Mucosa of rectum (tissue), 2 donors: ENCODE results near the gene ZMYND15.
A peak's percentile ranks its signal among the peaks of the same experiment; 100 is the strongest.
"Not testable (repeated sequence)": the region's sequence is repeated elsewhere in the genome, so short reads cannot be mapped to it uniquely, and the experiment has no call there.

ENCODE experiments used
- H3K27ac ChIP-seq, 2 donors: one replicate each; pipeline ENCODE4 v1.7.0; 2013; ENCODE audit warnings: inconsistent platforms in 2 of 2, low read depth in 2 of 2, low read length in 2 of 2
- H3K27me3 ChIP-seq, 2 donors: one replicate each; pipeline ENCODE4 v1.7.0; 2013; ENCODE audit warnings: low read length in 2 of 2; ENCODE audit not compliant: control insufficient read depth in 2 of 2, insufficient read depth in 2 of 2
- H3K36me3 ChIP-seq, 2 donors: one replicate each; pipeline ENCODE4 v1.7.0; 2013; ENCODE audit warnings: low read length in 2 of 2; ENCODE audit not compliant: control insufficient read depth in 2 of 2, insufficient read depth in 2 of 2
- H3K4me1 ChIP-seq, 2 donors: one replicate each; pipeline ENCODE4 v1.7.0; 2013; ENCODE audit warnings: low read length in 2 of 2, mild to moderate bottlenecking in 1 of 2; ENCODE audit not compliant: control insufficient read depth in 2 of 2, insufficient read depth in 2 of 2
- H3K4me3 ChIP-seq, 2 donors: one replicate each; pipeline ENCODE4 v1.7.0; 2013; ENCODE audit warnings: low read length in 2 of 2
- H3K9ac ChIP-seq, 2 donors: one replicate each; pipeline ENCODE4 v1.7.0; 2013; ENCODE audit warnings: low read length in 2 of 2, low read depth in 1 of 2, mild to moderate bottlenecking in 1 of 2
- H3K9me3 ChIP-seq, 2 donors: one replicate each; pipeline ENCODE4 v1.7.0; 2013; ENCODE audit warnings: low read length in 2 of 2; ENCODE audit not compliant: control insufficient read depth in 2 of 2
- donor health status: healthy.
- donor health status: Normal muscosa, but diverticular disease.

ZMYND15 gene, protein sequence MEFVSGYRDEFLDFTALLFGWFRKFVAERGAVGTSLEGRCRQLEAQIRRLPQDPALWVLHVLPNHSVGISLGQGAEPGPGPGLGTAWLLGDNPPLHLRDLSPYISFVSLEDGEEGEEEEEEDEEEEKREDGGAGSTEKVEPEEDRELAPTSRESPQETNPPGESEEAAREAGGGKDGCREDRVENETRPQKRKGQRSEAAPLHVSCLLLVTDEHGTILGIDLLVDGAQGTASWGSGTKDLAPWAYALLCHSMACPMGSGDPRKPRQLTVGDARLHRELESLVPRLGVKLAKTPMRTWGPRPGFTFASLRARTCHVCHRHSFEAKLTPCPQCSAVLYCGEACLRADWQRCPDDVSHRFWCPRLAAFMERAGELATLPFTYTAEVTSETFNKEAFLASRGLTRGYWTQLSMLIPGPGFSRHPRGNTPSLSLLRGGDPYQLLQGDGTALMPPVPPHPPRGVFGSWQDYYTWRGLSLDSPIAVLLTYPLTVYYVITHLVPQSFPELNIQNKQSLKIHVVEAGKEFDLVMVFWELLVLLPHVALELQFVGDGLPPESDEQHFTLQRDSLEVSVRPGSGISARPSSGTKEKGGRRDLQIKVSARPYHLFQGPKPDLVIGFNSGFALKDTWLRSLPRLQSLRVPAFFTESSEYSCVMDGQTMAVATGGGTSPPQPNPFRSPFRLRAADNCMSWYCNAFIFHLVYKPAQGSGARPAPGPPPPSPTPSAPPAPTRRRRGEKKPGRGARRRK

DNA sequence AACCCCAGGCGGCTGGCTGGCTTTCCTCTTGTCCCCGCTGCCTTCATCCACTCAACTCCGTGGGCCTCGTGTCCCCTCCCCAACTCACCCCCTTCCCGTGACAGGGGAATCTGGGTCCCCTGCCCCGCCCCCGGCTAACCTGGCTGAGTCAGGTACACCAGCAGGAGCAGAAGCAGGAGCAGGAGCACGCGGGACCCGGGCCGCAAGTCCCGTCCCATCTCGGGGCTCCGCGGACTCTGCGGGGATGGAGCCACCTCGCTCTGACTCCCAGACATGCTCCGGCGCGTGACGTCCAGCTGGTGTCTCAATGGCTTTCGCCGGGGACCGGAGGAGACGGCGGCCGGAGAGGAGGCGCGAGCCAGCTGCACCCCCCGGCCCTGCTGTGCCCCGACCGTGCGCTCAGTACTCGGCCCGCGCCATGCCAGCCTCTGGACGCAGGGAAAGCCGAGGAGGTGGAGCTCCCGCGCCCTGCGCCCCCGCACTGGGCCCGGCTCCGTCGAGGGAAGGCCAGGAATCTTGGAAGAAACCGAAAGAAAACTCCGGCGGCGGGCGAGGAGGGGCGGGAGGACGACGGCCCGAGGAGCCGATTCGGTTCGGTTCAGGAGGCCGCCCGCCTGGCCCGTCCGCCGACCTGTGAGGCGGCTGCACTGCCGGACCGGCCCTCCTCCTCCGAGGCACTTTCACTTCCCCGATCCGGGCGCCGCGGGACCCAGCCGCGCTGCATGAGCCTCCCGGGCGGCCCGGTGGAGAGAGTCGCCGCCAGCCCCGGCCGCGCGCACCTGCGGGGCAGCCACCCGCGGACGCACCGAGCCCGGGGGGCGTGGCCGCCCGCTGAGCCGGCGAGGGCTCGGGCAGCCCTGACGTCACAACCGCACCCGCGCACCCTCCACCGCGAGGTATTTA, at the start of gene ZMYND15, which contains the start of gene CXCL16:
ZMYND15 (plus strand) TSS at position 712 of the 903 bp plus-strand sequence. CDS start 716 bp downstream, outside the sequence.
CXCL16 (minus strand) TSS at position 807 of the 903 bp plus-strand sequence; CDS start at position 218, 589 bp downstream.
- Histone ChIP-seq H3K9me3 (no peaks in the 10 kb centered on the region), H3K4me1 (peaks cover 8 to 12% of the 10 kb centered on the region in 2 donors), H3K27me3 (peaks cover 0 to under 1% of the 10 kb centered on the region in 2 donors), H3K9ac (peak within 1 kb of the TSS; percentile 63 to 74), H3K4me3 (peak within 1 kb of the TSS; percentile 76 to 82), H3K36me3 (peaks cover 0 to 5% of the 10 kb centered on the region in 2 donors), H3K27ac (peak within 1 kb of the TSS; percentile 56 to 65)

DNA sequence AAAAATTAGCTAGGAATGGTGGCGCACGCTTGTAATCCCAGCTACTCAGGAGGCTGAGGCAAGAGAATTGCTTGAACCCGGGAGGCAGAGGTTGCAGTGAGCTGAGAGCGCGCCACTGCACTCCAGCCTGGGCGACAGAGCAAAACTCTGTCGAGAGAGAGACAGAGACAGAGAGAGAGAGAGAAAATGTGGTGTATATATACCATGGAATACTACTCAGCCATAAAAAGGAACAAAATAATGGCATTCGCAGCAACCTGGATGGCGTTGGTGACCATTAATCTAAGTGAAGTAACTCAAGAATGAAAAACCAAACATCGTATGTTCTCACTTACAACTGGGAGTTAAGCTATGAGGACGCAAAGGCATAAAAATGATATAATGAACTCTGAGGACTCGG, 49.8 kb upstream of the ZMYND15 start:
- not testable (repeated sequence) for H3K4me1 ChIP-seq, H3K9me3 ChIP-seq, H3K9ac ChIP-seq, H3K27ac ChIP-seq, H3K27me3 ChIP-seq, H3K4me3 ChIP-seq
- peaks cover 5 to 16% of the 10 kb centered on the region in 2 donors for H3K36me3 ChIP-seq

DNA sequence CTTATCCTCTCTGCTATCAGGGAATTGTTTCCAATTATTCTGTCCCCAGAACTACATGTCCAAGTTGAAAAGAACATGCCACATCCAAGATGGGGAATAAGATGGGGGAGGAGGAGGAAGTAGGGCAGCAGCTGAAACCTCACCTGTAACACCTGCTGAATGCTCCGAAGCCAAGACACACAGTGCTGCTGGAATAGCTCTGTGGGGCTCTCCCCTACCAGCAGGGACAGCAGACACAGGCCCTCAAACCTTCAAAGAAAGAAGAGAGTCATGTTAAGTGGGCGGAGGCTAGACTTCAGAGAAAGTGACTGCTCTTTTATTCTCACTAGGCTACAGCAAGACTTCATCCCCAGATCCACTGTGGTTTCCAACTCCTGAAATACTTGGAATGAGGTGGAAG, 48.9 kb upstream of the ZMYND15 start:
- Histone ChIP-seq H3K9ac (no peak overlapping the region), H3K4me3 (no peak overlapping the region), H3K27me3 (no peaks in the 10 kb centered on the region), H3K27ac (no peak overlapping the region), H3K36me3 (peaks cover 5 to 12% of the 10 kb centered on the region in 2 donors), H3K9me3 (no peaks in the 10 kb centered on the region), H3K4me1 (no peaks in the 10 kb centered on the region)

DNA sequence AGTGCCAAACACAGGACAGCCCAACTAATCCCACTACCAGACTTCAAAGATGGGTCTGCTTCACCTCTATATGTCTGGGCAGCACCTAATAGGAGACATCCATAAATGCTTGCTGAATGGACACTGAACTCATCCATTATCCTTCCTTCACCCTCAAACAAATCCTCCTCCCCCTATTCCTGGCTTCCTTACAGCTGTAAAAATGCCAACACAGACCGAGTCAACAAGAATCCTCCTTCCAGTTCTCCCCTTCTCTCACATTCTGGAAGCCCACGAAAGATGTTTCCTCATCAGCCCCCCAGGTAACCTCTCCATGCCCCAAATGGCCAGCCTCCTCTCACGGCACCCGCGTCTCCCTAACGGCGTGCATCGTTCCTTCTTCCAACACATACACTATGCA, 47.9 kb upstream of the ZMYND15 start:
- H3K4me3 ChIP-seq, result no peak overlapping the region
- no peaks in the 10 kb centered on the region for H3K27me3 ChIP-seq
- H3K9me3 ChIP-seq, result no peaks in the 10 kb centered on the region
- peaks cover 9 to 12% of the 10 kb centered on the region in 2 donors for H3K36me3 ChIP-seq
- H3K4me1 ChIP-seq, result no peaks in the 10 kb centered on the region
- H3K9ac ChIP-seq, result no peak overlapping the region
- no peak overlapping the region for H3K27ac ChIP-seq

DNA sequence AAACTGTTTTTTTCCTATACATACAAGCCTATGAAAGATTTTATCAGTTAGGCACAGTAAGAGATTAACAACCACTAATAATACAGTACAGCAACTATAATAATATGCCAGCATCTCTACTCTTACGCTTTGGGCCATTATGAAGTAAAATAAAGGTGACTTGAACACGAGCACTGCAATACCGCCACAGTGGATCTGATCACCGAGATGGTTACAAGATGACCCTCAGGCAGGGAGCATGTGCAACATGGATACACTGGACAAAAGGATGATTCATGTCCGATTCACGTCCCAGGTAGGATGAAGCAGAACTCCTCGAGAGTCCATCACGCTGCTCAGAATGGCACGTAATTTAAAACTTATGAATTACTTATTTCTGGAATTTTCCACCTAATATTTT, 46.2 kb upstream of the ZMYND15 start:
- H3K9ac ChIP-seq, result no peak overlapping the region
- no peaks in the 10 kb centered on the region for H3K27me3 ChIP-seq
- H3K9me3 ChIP-seq, result no peaks in the 10 kb centered on the region
- H3K4me3 ChIP-seq, result no peak overlapping the region
- no peaks in the 10 kb centered on the region for H3K4me1 ChIP-seq
- H3K36me3 ChIP-seq, result peaks cover 9 to 11% of the 10 kb centered on the region in 2 donors
- no peak overlapping the region for H3K27ac ChIP-seq

DNA sequence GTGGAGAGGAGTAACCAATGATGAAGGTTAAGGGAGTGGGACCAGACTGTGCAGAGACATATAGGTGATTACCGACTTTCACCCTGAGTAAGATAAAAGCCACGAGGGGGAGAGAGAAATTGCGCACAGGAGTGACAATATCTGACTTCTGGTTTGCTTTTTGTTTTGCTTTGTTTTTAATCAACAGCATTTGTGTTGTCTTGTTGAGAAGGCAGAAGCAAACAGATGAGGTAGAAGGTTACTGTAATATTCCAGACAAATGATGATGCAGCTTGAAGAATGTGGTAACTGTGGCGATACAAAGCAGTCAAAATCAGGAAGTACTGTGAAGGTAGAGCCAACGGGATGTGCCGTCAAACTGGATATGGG, 43.2 kb upstream of the ZMYND15 start:
- Histone ChIP-seq H3K9ac (no peak overlapping the region), H3K36me3 (peaks cover 2 to 4% of the 10 kb centered on the region in 2 donors), H3K4me3 (no peak overlapping the region), H3K4me1 (no peaks in the 10 kb centered on the region), H3K9me3 (no peaks in the 10 kb centered on the region), H3K27ac (peak overlapping the region in 1 of 2 donors; percentile 10), H3K27me3 (no peaks in the 10 kb centered on the region)

DNA sequence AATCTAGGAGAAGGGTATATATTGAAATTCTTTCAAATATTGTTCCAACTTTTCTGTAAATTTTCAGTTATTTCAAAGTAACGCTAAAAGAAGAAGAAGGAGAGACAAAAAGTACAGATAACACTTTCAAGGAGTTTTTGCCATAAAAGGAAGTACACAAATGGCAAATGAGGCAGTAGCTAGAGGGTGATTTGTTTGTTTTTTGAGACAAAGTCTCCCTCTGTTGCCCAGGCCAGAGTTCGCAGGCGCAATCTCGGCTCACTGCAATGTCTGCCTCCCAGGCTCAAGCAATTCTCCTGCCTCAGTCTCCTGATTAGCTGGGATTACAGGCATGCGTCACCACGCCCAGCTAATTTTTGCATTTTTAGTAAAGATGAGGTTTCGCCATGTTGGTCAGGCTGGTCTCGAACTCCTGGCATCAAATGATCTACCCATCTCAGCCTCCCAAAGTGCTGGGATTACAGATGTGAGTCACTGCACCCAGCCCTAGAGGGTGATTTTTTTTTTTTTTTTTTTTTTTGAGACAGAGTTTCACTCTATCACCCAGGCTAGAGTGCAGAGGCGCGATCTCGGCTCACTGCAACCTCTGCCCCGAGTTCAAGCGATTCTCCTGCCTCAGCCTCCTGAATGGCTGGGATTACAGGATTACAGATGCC, 40.1 kb upstream of the ZMYND15 start:
- H3K4me3 ChIP-seq, H3K9ac ChIP-seq, H3K27ac ChIP-seq, H3K9me3 ChIP-seq, H3K27me3 ChIP-seq, H3K36me3 ChIP-seq: not testable (repeated sequence)
- H3K4me1 ChIP-seq, result peaks cover 10 to 11% of the 10 kb centered on the region in 2 donors

DNA sequence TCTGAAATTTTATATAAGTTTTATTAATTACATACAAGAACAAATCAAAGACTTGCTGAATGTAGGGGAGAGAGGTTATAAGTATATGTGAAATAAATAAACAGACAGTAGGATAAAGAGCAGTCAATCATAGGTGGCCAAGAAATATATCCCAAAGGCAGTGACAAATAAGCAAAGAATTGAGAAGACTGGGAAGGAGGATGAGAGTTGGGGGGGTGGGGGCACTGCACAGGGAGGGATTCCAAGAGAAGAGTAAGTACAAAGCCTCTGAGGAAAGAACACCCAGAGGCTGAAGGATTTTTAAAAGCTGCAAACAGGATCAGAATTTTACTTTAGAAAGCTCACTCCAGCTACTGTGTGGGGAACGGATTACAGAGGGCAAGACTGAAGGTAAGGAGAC, 38.5 kb upstream of the ZMYND15 start:
- Histone ChIP-seq H3K9ac (no peak overlapping the region), H3K4me3 (no peak overlapping the region), H3K36me3 (peaks cover 2 to 4% of the 10 kb centered on the region in 2 donors), H3K27ac (no peak overlapping the region), H3K4me1 (peaks cover 10 to 11% of the 10 kb centered on the region in 2 donors), H3K9me3 (no peaks in the 10 kb centered on the region), H3K27me3 (no peaks in the 10 kb centered on the region)

DNA sequence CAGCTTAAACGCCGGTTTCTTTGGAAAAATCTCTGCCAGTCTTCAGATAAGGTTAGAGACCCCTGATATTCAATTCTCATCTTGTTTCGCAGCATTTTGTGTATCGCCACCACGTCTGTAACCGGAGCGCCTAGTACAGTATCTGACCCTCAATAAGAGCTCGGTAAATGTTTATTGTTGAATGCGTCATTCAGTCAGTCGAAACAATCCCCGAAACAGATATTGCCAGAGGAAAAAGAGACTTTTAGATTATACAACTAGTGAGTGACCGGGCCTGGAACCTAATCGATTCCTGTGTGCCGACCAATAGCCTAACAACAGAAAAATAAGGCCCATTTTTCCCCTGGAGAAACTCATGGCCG, 36.3 kb upstream of the ZMYND15 start:
- H3K4me1 ChIP-seq, result peaks cover 10 to 11% of the 10 kb centered on the region in 2 donors
- peak overlapping the region; percentile 93 for H3K4me3 ChIP-seq
- H3K9me3 ChIP-seq, result no peaks in the 10 kb centered on the region
- H3K27me3 ChIP-seq, result no peaks in the 10 kb centered on the region
- peak overlapping the region in 1 of 2 donors; percentile 68 for H3K27ac ChIP-seq
- H3K36me3 ChIP-seq, result no peaks in the 10 kb centered on the region
- H3K9ac ChIP-seq, result peak overlapping the region; percentile 79 to 87
